ENCODE measurements around the gene RNF220. TPM values are rescaled to one million over a fixed set of nuclear protein-coding genes. Genes with fewer than 3 reads are reported as not detected.

RNF220 gene
- total and polyA plus RNA-seq, 9 of the 15 experiments (the other 6 are each of a cell fraction or from before 2014, with no cell fraction given), result 5.1 to 117 (median 66.9) TPM

- no peak for TF ChIP-seq KDM5B (IDR thresholded peaks at IDR 0.05; ENCODE audit: insufficient replicate concordance, low read depth, low read length)
Measured at GRCh38 chr1:44592208-44593145, 187.4 kb downstream of the RNF220 start (continued).

GRCh38 chr1:44594353-44594752 is 189.3 kb downstream of the RNF220 start:
- ChIA-PET CTCF (ENCODE audit: low intra/inter-chr PET ratio) (interaction anchor here (0.6 to 2.8 kb wide), 5 partner anchors 216 to 502 kb away, joined by 3 to 32 read pairs (median 3); no protein-coding TSS in a partner anchor), POLR2A (interaction anchor here (0.5 to 1.5 kb wide), 8 partner anchors 8 to 1303 kb away, joined by 3 to 6 read pairs (median 4); no protein-coding TSS in a partner anchor)

More at GRCh38 chr1:44594353-44594752, 189.3 kb downstream of the RNF220 start:
- 4% methylated on average over 6 of the region's 6 CpGs for WGBS (ENCODE audit: insufficient coverage, low coverage, missing lambda C conversion rate)
- no peak for FAIRE-seq
- H3K9me3 ChIP-seq (replicated peaks; ENCODE audit: control insufficient read depth, insufficient read depth, low read depth, low read length), result no peaks in the 10 kb centered on the region
- no peak overlapping the region for H3K9ac ChIP-seq (ENCODE audit: insufficient read depth in 1 of 2, low read depth in 2 of 2, low read length in 2 of 2)
- in situ Hi-C loops (cut with MboI), result loop anchor here (10.0 kb wide), 1 partner anchor 370 kb away; no protein-coding TSS in a partner anchor
- H3K4me1 ChIP-seq (replicated peaks in 1 of 2; ENCODE audit: control insufficient read depth in 2 of 2, insufficient read depth in 2 of 2, low read length in 2 of 2), result peaks cover 0 to 9% of the 10 kb centered on the region in 2 experiments; a peak in 2 of 5 replicates
- BruUV-seq (replicated peaks), result no TSS peak
- no peak for DNase-seq (ENCODE audit: extremely low read depth in 1 of 4, low spot score in 3 of 4)
- no peak overlapping the region for H2AFZ ChIP-seq (ENCODE audit: low read depth, low read length)
- no peak overlapping the region for H3K27ac ChIP-seq (ENCODE audit: extremely low read depth, low read depth, low read length)
- no peak for TF ChIP-seq SNRNP70 (optimal IDR thresholded peaks at IDR 0.05; ENCODE audit: low read depth, low read length)
- TF ChIP-seq FIP1L1 (IDR thresholded peaks at IDR 0.05; ENCODE audit: low read depth, low read length, poor library complexity, severe bottlenecking), result no peak
- H3K27me3 ChIP-seq (ENCODE audit: control insufficient read depth in 2 of 2, insufficient read depth in 2 of 2, low read length in 2 of 2), result peaks cover 31 to 59% of the 10 kb centered on the region in 2 experiments
- no peaks in the 10 kb centered on the region for H3K36me3 ChIP-seq (ENCODE audit: control insufficient read depth, insufficient read depth, low read length)
- no peak overlapping the region for H3K4me3 ChIP-seq
- intact Hi-C loops (cut with micrococcal nuclease), result loop anchor here (10.0 kb wide), 1 partner anchor 300 kb away; no protein-coding TSS in a partner anchor
- no peak overlapping the region for H3K4me2 ChIP-seq (ENCODE audit: insufficient read depth, low read length)
- ATAC-seq, result no peak
- H4K20me1 ChIP-seq (replicated peaks; ENCODE audit: control insufficient read depth, insufficient read depth, low read length), result 0 out of 2 replicates have a peak, but pooled peaks cover 2% of the 10 kb centered on the region
- H3K79me2 ChIP-seq (ENCODE audit: control insufficient read depth, insufficient read depth, low read length), result no peaks in the 10 kb centered on the region
- H3K9me1 ChIP-seq (ENCODE audit: control insufficient read depth, insufficient read depth, low read length), result no peaks in the 10 kb centered on the region

Data from K562 (cell line).